ENCODE data around the gene FHIT.
"Not testable (repeated sequence)": the region's sequence is repeated elsewhere in the genome, so short reads cannot be mapped to it uniquely, and the experiment has no call there.

FHIT gene

GRCh38 chr3:61111825-61112224 is 139.4 kb downstream of the FHIT start:
- DNase-seq (ENCODE audit: low read depth in 2 of 2): no peak

- DNase-seq (ENCODE audit: low read depth in 2 of 2): no peak
Measured at GRCh38 chr3:61110576-61110975, 140.7 kb downstream of the FHIT start.

- DNase-seq (ENCODE audit: low read depth in 2 of 2): no peak
Measured at GRCh38 chr3:61108247-61109019, 142.8 kb downstream of the FHIT start.

GRCh38 chr3:61094608-61095007 is 156.6 kb downstream of the FHIT start:
- no peak for DNase-seq (ENCODE audit: low read depth in 2 of 2)

GRCh38 chr3:61093364-61093763 is 157.9 kb downstream of the FHIT start:
- DNase-seq (ENCODE audit: low read depth in 2 of 2): no peak

- no peak for DNase-seq (ENCODE audit: low read depth in 2 of 2)
Measured at GRCh38 chr3:61092870-61093269, 158.4 kb downstream of the FHIT start.

GRCh38 chr3:61090389-61091169 is 160.7 kb downstream of the FHIT start:
- DNase-seq (ENCODE audit: low read depth in 2 of 2): no peak

GRCh38 chr3:61087465-61087864 is 163.8 kb downstream of the FHIT start:
- no peak for DNase-seq (ENCODE audit: low read depth in 2 of 2)

GRCh38 chr3:61081554-61081953 is 169.7 kb downstream of the FHIT start:
- DNase-seq (ENCODE audit: low read depth in 2 of 2): no peak

- no peak for DNase-seq (ENCODE audit: low read depth in 2 of 2)
Measured at GRCh38 chr3:61080737-61081445, 170.4 kb downstream of the FHIT start.

- DNase-seq (ENCODE audit: low read depth in 2 of 2): no peak
Measured at GRCh38 chr3:61078048-61078752, 173.1 kb downstream of the FHIT start.

- DNase-seq (ENCODE audit: low read depth in 2 of 2): no peak
Measured at GRCh38 chr3:61077551-61077950, 173.7 kb downstream of the FHIT start.

GRCh38 chr3:61074783-61075182 is 176.5 kb downstream of the FHIT start:
- no peak for DNase-seq (ENCODE audit: low read depth in 2 of 2)

GRCh38 chr3:61073566-61074165 is 177.6 kb downstream of the FHIT start:
- DNase-seq (ENCODE audit: low read depth in 2 of 2): no peak

- DNase-seq (ENCODE audit: low read depth in 2 of 2): no peak
Measured at GRCh38 chr3:61068084-61068483, 183.2 kb downstream of the FHIT start.

GRCh38 chr3:61066800-61067199 is 184.5 kb downstream of the FHIT start:
- no peak for DNase-seq (ENCODE audit: low read depth in 2 of 2)

GRCh38 chr3:61066222-61066621 is 185.0 kb downstream of the FHIT start:
- not testable (repeated sequence) for DNase-seq (ENCODE audit: low read depth in 2 of 2)

GRCh38 chr3:61065451-61066011 is 185.7 kb downstream of the FHIT start:
- DNase-seq (ENCODE audit: low read depth in 2 of 2): no peak

GRCh38 chr3:61061092-61061723 is 190.0 kb downstream of the FHIT start:
- DNase-seq (ENCODE audit: low read depth in 2 of 2): no peak

- no peak for DNase-seq (ENCODE audit: low read depth in 2 of 2)
Measured at GRCh38 chr3:61060411-61060861, 190.8 kb downstream of the FHIT start.

GRCh38 chr3:61058836-61059235 is 192.4 kb downstream of the FHIT start:
- no peak for DNase-seq (ENCODE audit: low read depth in 2 of 2)

Measured in fibroblast of skin of left biceps (primary cell).